Heart left ventricle (tissue), 13 donors: ENCODE measurements around the gene VASH2.

ENCODE experiments used
- POLR2A ChIP-seq, 2 donors: fragments of 450-650 bp; IDR thresholded peaks; one replicate each; pipeline ENCODE4 v1.6.1; 2017; ENCODE audit warnings: antibody characterized with exemption in 2 of 2, mild to moderate bottlenecking in 2 of 2, moderate library complexity in 2 of 2
- TF ChIP-seq, protein P1 (sequence below), 12 donors: fragments of 200-600 bp; sonication (generic) in 4 of 12; IDR thresholded peaks; one replicate each; pipeline versions ENCODE4 v1.5.0 to v1.8.0; 2018 to 2022; ENCODE audit warnings: antibody characterized with exemption in 12 of 12, mild to moderate bottlenecking in 5 of 12
- donor health status: ischemic (EF 13 %, LVEDD 7.1; RV severe dilation, severe dysfunction).
- donor health status: DM: no; HTN: yes; CAD: no.
- donor health status: DM: no; HTN: no; CAD: no.
- donor health status: ischemic (EF 25% LVEDD 6.9; RV normal size, moderate dysfunction).
- donor health status: ischemic (EF 25% LVEDD 5.7; RV mildly dilated, moderate dysfunction).
- donor health status: ischemic (EF 35%, LVEDD 5.7; RV mildly dilated, moderate dysfunction).
- donor health status: nonischemic (EF 11% LVEDD 7.7; RV severe dilation, severe dysfunction).
- donor health status: DM: yes; HTN: yes; CAD: no.
- donor health status: PGD.
- donor health status: ischemic (EF 29% LVEDD 5.4; RV normal size, mild dysfunction).
- donor health status: nonischemic (EF 23%, LVEDD 6.1; RV moderate dilation, normal function).

DNA sequence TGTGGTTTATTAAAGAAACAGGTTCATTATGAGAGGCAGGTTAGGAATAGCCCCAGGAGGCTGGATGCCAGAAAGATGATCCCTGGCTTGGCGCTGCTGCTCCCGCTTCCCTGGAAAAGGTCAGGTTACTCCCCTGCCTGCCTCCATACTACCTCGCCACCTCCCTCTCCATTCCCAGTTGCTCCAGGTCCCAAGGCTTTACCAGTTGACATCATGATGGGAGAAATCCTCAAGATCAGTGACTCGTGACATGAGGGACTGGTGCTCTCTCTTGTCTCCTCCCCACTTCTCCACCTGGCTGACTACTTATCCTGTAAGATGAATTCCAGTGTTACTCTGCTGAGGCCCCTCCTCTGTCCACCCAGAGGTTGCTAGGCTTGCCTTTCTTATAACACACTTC is 19.7 kb downstream of the VASH2 start:
- TF ChIP-seq, protein P1, sequence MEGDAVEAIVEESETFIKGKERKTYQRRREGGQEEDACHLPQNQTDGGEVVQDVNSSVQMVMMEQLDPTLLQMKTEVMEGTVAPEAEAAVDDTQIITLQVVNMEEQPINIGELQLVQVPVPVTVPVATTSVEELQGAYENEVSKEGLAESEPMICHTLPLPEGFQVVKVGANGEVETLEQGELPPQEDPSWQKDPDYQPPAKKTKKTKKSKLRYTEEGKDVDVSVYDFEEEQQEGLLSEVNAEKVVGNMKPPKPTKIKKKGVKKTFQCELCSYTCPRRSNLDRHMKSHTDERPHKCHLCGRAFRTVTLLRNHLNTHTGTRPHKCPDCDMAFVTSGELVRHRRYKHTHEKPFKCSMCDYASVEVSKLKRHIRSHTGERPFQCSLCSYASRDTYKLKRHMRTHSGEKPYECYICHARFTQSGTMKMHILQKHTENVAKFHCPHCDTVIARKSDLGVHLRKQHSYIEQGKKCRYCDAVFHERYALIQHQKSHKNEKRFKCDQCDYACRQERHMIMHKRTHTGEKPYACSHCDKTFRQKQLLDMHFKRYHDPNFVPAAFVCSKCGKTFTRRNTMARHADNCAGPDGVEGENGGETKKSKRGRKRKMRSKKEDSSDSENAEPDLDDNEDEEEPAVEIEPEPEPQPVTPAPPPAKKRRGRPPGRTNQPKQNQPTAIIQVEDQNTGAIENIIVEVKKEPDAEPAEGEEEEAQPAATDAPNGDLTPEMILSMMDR (IDR thresholded peaks at IDR 0.05): no peak
- no peak for TF ChIP-seq POLR2A (IDR thresholded peaks at IDR 0.05)
